GM18520 (cell line): ENCODE data around the gene NAA30.
"Not testable (repeated sequence)": the region's sequence is repeated elsewhere in the genome, so short reads cannot be mapped to it uniquely, and the experiment has no call there.

Experiments used
- ATAC-seq: cut with Tn5 transposase; IDR thresholded peaks from one replicate; pipeline ENCODE4 v1.9.1; 2021; ENCODE audit not compliant: unreplicated experiment

Gene NAA30

GRCh38 chr14:57390037-57390805 is at the start of gene NAA30:
TSS of gene NAA30 (plus strand) at chr14:57390586. CDS start at chr14:57390958, 372 bp downstream.
- peak; percentile 64 for ATAC-seq

- ATAC-seq, result not testable (repeated sequence)
Measured at GRCh38 chr14:57343545-57344297, 46.7 kb upstream of the NAA30 start.

- no peak for ATAC-seq
Measured at GRCh38 chr14:57345106-57345505, 45.3 kb upstream of the NAA30 start.

- ATAC-seq, result no peak
Measured at GRCh38 chr14:57346741-57347140, 43.6 kb upstream of the NAA30 start.

GRCh38 chr14:57352396-57353170 is 37.8 kb upstream of the NAA30 start:
- ATAC-seq, result no peak

- ATAC-seq, result no peak
Measured at GRCh38 chr14:57355081-57355800, 35.1 kb upstream of the NAA30 start.

GRCh38 chr14:57362361-57362760 is 28.0 kb upstream of the NAA30 start:
- no peak for ATAC-seq

- ATAC-seq, result no peak
Measured at GRCh38 chr14:57364659-57365450, 25.5 kb upstream of the NAA30 start.

- not testable (repeated sequence) for ATAC-seq
Measured at GRCh38 chr14:57370187-57370586, 20.2 kb upstream of the NAA30 start.

GRCh38 chr14:57371013-57371412 is 19.4 kb upstream of the NAA30 start:
- no peak for ATAC-seq

- ATAC-seq, result no peak
Measured at GRCh38 chr14:57375156-57375555, 15.2 kb upstream of the NAA30 start.

GRCh38 chr14:57378661-57379060 is 11.7 kb upstream of the NAA30 start:
- no peak for ATAC-seq

- no peak for ATAC-seq
Measured at GRCh38 chr14:57380935-57381334, 9.5 kb upstream of the NAA30 start.

- ATAC-seq, result no peak
Measured at GRCh38 chr14:57382283-57382682, 8.1 kb upstream of the NAA30 start.

- ATAC-seq, result no peak
Measured at GRCh38 chr14:57383125-57383745, 7.2 kb upstream of the NAA30 start.

- no peak for ATAC-seq
Measured at GRCh38 chr14:57388067-57388466, 2.3 kb upstream of the NAA30 start.

- ATAC-seq, result peak; percentile 18
Measured at GRCh38 chr14:57389646-57390036, 745 bp upstream of the NAA30 start.

- ATAC-seq, result peak; percentile 30
Measured at GRCh38 chr14:57390806-57391516, 575 bp downstream of the NAA30 start.
